Nephron (organoid): ENCODE results near the gene CNTNAP3.
"Not testable (repeated sequence)": the region's sequence is repeated elsewhere in the genome, so short reads cannot be mapped to it uniquely, and the experiment has no call there.

Experiments
- H3K27ac Mint-ChIP-seq, 3 experiments: 2 replicates each; pipeline ENCODE4 v1.8.0; 2020; ENCODE audit warnings: mixed read lengths in 3 of 3, mild to moderate bottlenecking in 2 of 3, moderate library complexity in 1 of 3
- H3K27me3 Mint-ChIP-seq: 2 replicates; pipeline ENCODE4 v1.8.0; 2021; ENCODE audit warnings: low read depth, mild to moderate bottlenecking, moderate library complexity, mixed read lengths
- H3K36me3 Mint-ChIP-seq: 2 replicates; pipeline ENCODE4 v1.8.0; 2020; ENCODE audit warnings: low read depth, mixed read lengths
- H3K4me1 Mint-ChIP-seq: 2 replicates; pipeline ENCODE4 v1.8.0; 2020; ENCODE audit warnings: mixed read lengths
- H3K4me3 Mint-ChIP-seq, 3 experiments: 2 replicates each; pipeline ENCODE4 v1.8.0; 2020; ENCODE audit warnings: mild to moderate bottlenecking in 3 of 3, mixed read lengths in 3 of 3, moderate library complexity in 2 of 3
- H3K9me3 Mint-ChIP-seq: 2 replicates; pipeline ENCODE4 v1.8.0; 2020; ENCODE audit warnings: mixed read lengths

CNTNAP3 gene

DNA sequence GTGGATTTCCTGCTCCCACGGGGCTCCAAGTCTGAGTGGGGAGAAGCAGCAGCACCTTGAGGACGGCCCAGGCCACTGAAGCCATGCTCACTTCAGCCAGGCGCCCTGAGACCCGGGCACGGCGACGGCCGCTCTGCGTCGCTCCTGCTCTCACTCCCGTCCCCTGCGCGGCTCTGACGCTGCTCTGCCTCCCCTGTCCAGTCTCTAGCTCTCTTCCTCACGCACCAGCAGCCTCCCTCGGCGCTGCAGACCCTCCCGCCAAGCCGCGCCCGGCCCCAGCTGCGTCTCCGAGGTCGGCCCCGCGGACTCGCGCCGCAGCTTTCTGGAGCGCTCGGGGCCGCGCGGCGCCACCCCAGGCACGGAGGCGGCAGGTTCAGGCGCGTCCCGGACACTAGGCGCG is at the start of gene CNTNAP3:
Gene CNTNAP3, minus strand, starts transcription at position 188 of the 400 bp plus-strand sequence. Its CDS starts 103 bp downstream, at position 85.
- not testable (repeated sequence) for H3K9me3 Mint-ChIP-seq, H3K4me1 Mint-ChIP-seq

GRCh38 chr9:39279995-39280394 is 8.0 kb downstream of the CNTNAP3 start:
- not testable (repeated sequence) for H3K4me1 Mint-ChIP-seq, H3K27me3 Mint-ChIP-seq, H3K27ac Mint-ChIP-seq, H3K36me3 Mint-ChIP-seq, H3K4me3 Mint-ChIP-seq, H3K9me3 Mint-ChIP-seq

More for the DNA sequence above, at the start of gene CNTNAP3:
- not testable (repeated sequence) for H3K36me3 Mint-ChIP-seq, H3K27ac Mint-ChIP-seq, H3K27me3 Mint-ChIP-seq
- peak within 1 kb of the TSS; percentile 75 to 78 (median 76) for H3K4me3 Mint-ChIP-seq

DNA sequence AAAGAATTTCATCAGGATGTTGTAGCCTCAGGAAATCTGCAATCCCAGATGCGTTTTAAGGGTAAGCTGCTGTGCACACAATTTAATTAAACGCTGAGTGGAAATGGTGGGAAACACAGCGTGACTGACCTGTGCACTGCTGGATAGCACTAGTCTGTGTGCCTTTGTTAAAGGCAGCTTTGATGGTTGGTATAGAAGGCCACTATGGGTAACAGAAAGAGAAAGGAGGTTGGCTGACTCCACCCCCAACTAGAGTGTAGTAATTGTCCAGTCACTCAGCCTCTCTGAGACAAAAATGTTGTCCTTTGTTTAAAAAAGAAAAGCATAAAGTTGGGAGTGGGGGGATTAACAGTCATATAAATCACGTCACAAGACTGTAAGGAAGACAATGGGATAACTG is 45.5 kb downstream of the CNTNAP3 start:
- H3K4me1 Mint-ChIP-seq, H3K9me3 Mint-ChIP-seq, H3K4me3 Mint-ChIP-seq, H3K27me3 Mint-ChIP-seq, H3K27ac Mint-ChIP-seq, H3K36me3 Mint-ChIP-seq: not testable (repeated sequence)

- H3K9me3 Mint-ChIP-seq, H3K27me3 Mint-ChIP-seq, H3K27ac Mint-ChIP-seq, H3K4me1 Mint-ChIP-seq, H3K4me3 Mint-ChIP-seq, H3K36me3 Mint-ChIP-seq: not testable (repeated sequence)
Observed at GRCh38 chr9:39232130-39232991, 55.6 kb downstream of the CNTNAP3 start.

GRCh38 chr9:39215976-39216375 is 72.0 kb downstream of the CNTNAP3 start:
- not testable (repeated sequence) for H3K4me3 Mint-ChIP-seq, H3K27ac Mint-ChIP-seq, H3K4me1 Mint-ChIP-seq, H3K36me3 Mint-ChIP-seq, H3K9me3 Mint-ChIP-seq, H3K27me3 Mint-ChIP-seq

DNA sequence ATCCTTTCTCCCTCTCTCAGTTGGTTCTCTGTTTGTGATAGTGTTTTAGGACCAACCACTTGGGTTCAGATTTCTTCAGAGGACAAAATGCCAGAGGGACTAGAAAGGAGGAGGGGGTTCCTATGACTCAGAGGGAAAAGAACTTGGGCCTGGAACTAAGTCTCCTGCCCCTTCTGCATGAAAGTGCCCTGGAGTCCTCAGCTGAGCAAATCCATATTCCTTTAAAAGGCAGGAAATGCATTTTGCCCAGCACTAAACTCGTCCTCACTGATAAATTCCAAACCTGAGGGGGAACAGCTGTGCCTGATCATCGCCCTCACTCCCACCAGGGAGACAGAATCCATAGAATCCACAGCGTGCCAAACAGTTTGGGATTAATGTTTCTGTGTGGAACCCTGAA is 78.2 kb downstream of the CNTNAP3 start:
- not testable (repeated sequence) for H3K27me3 Mint-ChIP-seq, H3K9me3 Mint-ChIP-seq, H3K4me1 Mint-ChIP-seq, H3K27ac Mint-ChIP-seq, H3K4me3 Mint-ChIP-seq, H3K36me3 Mint-ChIP-seq

DNA sequence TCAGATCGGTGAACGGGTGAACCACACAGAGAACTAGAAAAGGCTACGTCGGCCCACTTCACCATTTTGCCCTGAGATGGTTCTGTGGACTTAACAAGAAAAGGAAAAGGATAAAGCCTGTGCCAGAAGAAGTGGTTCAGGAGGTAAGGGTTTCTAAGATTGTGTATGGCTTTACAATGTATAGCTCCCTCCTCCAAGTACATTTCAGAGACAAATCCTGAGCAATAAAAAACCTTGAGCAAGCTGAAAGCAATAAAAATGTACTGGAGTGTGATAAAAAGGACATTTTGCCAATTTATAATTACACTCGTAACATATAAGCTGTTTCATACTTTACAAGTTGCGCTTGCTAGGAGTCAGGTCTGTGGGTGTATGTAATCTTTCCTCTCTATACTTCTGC is 81.3 kb downstream of the CNTNAP3 start:
- not testable (repeated sequence) for H3K4me3 Mint-ChIP-seq, H3K36me3 Mint-ChIP-seq, H3K9me3 Mint-ChIP-seq, H3K4me1 Mint-ChIP-seq, H3K27me3 Mint-ChIP-seq, H3K27ac Mint-ChIP-seq

DNA sequence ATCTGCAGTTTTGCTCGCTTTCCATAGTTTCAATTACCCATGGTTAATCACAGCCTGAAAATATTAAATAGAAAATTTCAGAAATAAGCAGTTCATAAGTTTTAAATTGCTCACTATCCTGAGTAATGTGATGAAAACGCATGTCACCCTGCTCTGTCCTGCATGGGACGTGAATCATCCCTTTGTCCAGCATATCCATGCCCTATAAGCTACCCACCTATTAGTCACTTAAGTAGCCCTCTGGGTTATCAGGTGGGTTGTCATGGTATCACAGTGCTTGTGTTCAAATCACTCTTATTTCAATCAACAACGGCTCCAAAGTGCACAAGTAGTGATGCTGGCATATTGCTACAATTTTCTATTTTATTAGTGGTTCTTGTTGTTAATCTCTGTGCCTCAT is 82.1 kb downstream of the CNTNAP3 start:
- not testable (repeated sequence) for H3K36me3 Mint-ChIP-seq, H3K27me3 Mint-ChIP-seq, H3K4me3 Mint-ChIP-seq, H3K27ac Mint-ChIP-seq, H3K9me3 Mint-ChIP-seq, H3K4me1 Mint-ChIP-seq

- not testable (repeated sequence) for H3K36me3 Mint-ChIP-seq, H3K9me3 Mint-ChIP-seq, H3K27ac Mint-ChIP-seq, H3K4me3 Mint-ChIP-seq, H3K27me3 Mint-ChIP-seq, H3K4me1 Mint-ChIP-seq
Observed at GRCh38 chr9:39200412-39200811, 87.6 kb downstream of the CNTNAP3 start.

DNA sequence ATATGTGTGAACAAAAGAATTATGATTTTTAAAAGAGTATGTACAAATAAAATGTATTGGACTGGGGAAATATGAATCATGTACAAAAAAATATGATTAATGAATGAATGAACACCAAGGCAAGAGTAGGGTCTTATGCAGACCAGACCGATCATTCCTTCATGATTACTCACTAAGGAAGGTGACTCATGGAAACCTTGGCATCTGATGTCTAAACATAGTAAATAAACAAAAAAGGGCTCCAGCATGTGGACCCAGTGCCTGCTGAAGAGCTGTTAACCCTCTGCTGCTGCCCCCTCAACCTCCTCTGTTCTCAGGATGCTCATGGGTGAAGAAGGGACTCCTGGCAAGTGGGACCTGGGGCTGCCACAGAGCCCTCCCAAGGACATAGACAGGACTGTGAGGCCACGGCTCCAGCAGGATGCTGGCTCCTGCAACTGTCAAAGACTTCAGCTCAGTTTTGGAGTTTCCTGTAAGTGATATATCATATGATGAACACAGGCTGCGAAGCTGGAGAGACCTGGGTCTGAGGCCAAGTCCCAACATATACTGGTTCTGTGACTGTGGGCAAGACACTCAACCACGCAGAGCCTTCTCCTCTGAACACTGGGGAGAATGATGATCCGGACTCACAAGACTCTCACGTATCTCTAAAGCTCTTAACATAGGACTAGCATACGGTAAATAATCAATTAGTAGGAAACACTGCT is 89.8 kb downstream of the CNTNAP3 start:
- H3K9me3 Mint-ChIP-seq, H3K4me3 Mint-ChIP-seq, H3K36me3 Mint-ChIP-seq, H3K27ac Mint-ChIP-seq, H3K27me3 Mint-ChIP-seq, H3K4me1 Mint-ChIP-seq: not testable (repeated sequence)

DNA sequence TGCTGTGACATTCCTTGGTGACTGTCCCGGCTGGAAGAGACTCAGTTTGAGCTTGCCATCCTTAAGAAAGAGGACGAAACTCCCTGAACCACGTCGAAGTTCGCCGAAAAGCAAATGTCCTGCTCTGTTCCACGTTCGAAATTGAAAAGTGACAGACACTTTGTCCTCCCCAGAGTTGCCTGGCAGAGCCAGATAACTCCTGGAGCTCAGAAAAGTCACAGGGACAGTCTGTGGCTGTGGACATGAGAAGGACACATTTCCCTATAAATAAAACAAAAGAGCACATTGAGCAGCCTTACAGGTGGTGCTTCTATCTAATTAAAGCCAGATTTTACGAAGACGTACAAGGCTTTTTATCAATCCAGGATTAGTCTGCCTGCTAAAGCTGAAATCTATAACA is 116.6 kb downstream of the CNTNAP3 start:
- H3K27ac Mint-ChIP-seq, H3K36me3 Mint-ChIP-seq, H3K9me3 Mint-ChIP-seq, H3K4me1 Mint-ChIP-seq, H3K27me3 Mint-ChIP-seq, H3K4me3 Mint-ChIP-seq: not testable (repeated sequence)

- not testable (repeated sequence) for H3K27ac Mint-ChIP-seq, H3K27me3 Mint-ChIP-seq, H3K36me3 Mint-ChIP-seq, H3K4me3 Mint-ChIP-seq, H3K4me1 Mint-ChIP-seq, H3K9me3 Mint-ChIP-seq
Observed at GRCh38 chr9:39157714-39158113, 130.3 kb downstream of the CNTNAP3 start.

DNA sequence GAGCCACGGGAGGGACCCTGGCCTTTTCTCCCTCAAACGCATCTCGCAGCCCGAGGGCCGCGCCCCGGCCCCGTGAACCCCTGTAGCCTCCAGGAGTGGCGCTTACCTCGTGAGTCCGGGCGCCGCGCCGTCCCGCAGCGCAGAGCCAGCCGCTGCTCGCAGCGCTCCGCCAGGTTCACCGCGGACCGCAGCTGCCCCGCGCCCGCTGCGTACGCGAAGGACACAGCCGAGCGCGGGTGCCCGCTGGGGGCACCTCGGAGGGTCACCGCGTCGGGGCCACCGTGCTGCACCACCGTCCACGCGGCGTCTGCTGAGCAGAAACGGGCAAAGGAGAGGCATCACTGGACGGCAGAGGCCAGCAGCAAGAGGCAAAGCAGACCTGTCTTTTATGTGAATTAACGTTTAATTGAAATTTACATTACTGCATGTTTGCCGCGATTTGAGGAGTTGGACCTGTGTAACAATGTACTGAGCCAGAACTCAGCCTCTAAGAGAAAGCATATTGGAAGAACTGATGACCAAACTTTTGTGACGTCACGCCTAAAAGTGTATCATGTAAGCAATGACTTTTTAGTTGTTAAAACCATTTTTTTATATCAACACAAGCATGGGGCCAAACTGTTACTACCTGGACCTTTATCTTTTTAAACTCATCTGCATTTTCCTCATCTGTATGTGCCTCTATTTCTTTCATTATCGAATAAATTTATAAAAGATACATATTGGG is 155.0 kb downstream of the CNTNAP3 start:
- not testable (repeated sequence) for H3K4me1 Mint-ChIP-seq, H3K4me3 Mint-ChIP-seq, H3K27ac Mint-ChIP-seq, H3K27me3 Mint-ChIP-seq, H3K36me3 Mint-ChIP-seq, H3K9me3 Mint-ChIP-seq

GRCh38 chr9:39121401-39121800 is 166.6 kb downstream of the CNTNAP3 start:
- not testable (repeated sequence) for H3K27ac Mint-ChIP-seq, H3K4me3 Mint-ChIP-seq, H3K36me3 Mint-ChIP-seq, H3K27me3 Mint-ChIP-seq, H3K4me1 Mint-ChIP-seq
- H3K9me3 Mint-ChIP-seq = peaks cover 12% of the 10 kb centered on the region

DNA sequence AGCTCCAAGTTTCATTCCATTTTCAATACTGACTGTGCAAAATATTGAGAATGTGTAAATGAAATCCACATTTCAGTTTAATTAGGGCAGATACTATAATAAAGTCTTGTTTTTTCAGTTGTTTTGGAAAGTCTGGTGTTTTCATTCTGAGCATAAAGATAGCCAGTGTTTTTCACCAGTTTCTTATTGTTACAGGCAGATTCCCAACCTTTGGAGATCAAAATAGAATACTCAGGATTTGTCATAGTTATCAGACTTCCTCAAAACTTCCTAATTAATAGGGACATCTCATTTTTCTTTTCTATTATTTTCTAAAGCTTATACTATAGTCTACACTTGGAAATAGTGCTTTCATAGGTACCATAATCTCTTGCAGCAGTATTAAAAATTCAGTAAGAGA is 176.2 kb downstream of the CNTNAP3 start:
- not testable (repeated sequence) for H3K4me3 Mint-ChIP-seq, H3K27ac Mint-ChIP-seq, H3K4me1 Mint-ChIP-seq, H3K27me3 Mint-ChIP-seq, H3K36me3 Mint-ChIP-seq, H3K9me3 Mint-ChIP-seq
